Upper lobe of left lung (tissue), 4 donors: ENCODE data around the gene HDGFL2.

ENCODE experiments used
- EP300 ChIP-seq, 4 donors: sonication (generic); formaldehyde crosslinking; IDR thresholded peaks; one replicate each; pipeline ENCODE4 v1.5.1; 2017; ENCODE audit warnings: antibody characterized with exemption in 4 of 4, control low read depth in 2 of 4
- POLR2A ChIP-seq, 4 donors: fragments of 450-650 bp; IDR thresholded peaks; one replicate each; pipeline ENCODE4 v1.5.1; 2016 to 2017; ENCODE audit warnings: antibody characterized with exemption in 4 of 4, mild to moderate bottlenecking in 2 of 4
- POLR2AphosphoS5 ChIP-seq, 2 donors: sonication (generic); formaldehyde crosslinking; IDR thresholded peaks; one replicate each; pipeline ENCODE4 v1.5.1; 2017; ENCODE audit warnings: antibody characterized with exemption in 2 of 2
- TF ChIP-seq, protein P1 (sequence below), 6 experiments: fragments of 450-650 bp in 4 of 6; fragments of 200-600 bp in 2 of 6; sonication (generic) in 2 of 6; IDR thresholded peaks; one replicate each; pipeline ENCODE4 v1.5.1; 2016 to 2019; ENCODE audit warnings: antibody characterized with exemption in 6 of 6

- TF ChIP-seq, protein P1, sequence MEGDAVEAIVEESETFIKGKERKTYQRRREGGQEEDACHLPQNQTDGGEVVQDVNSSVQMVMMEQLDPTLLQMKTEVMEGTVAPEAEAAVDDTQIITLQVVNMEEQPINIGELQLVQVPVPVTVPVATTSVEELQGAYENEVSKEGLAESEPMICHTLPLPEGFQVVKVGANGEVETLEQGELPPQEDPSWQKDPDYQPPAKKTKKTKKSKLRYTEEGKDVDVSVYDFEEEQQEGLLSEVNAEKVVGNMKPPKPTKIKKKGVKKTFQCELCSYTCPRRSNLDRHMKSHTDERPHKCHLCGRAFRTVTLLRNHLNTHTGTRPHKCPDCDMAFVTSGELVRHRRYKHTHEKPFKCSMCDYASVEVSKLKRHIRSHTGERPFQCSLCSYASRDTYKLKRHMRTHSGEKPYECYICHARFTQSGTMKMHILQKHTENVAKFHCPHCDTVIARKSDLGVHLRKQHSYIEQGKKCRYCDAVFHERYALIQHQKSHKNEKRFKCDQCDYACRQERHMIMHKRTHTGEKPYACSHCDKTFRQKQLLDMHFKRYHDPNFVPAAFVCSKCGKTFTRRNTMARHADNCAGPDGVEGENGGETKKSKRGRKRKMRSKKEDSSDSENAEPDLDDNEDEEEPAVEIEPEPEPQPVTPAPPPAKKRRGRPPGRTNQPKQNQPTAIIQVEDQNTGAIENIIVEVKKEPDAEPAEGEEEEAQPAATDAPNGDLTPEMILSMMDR (IDR thresholded peaks at IDR 0.05), result no peak
- TF ChIP-seq POLR2A (IDR thresholded peaks at IDR 0.05), result no peak
- no peak for TF ChIP-seq POLR2AphosphoS5 (IDR thresholded peaks at IDR 0.05)
- no peak for TF ChIP-seq EP300 (IDR thresholded peaks at IDR 0.05)
These were observed 1.1 kb downstream of the HDGFL2 start for GRCh38 chr19:4473011-4473762.
